ENCODE data around the gene CYTH1. TPM values are rescaled to one million over a fixed set of nuclear protein-coding genes. Genes with fewer than 3 reads are reported as not detected.

The CYTH1 gene
- total and polyA plus RNA-seq, 10 of the 15 experiments (the other 5 are each of a cell fraction or from before 2014, with no cell fraction given) = 6.6 to 188 (median 145) TPM

DNA sequence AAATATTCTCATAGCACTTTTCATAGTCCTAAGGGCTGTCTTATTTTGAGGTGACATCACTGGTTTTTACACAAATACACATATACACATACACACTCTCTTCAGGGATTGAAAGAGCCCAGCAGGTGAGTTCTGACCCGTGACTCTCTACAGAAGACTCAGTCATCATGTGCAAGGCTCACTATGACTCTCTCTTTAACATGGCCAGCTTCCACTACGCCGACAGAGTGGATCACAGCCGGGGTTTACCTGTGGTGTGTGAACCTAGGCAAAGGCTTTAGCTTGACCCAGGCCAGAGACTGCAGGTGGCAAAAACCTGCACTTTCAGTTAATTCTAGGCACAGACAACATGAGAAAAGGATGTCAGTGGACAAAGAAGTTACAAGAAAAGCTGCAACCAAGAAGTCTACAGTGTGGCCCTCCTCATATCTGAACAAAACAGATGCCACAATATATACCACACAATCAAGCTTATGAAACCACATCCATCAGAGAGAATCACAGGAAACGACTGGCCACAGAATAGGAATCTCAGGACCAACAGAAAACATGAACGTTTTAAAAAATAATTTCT is 56.5 kb downstream of the CYTH1 start (continued):
- TF ChIP-seq, protein P1, sequence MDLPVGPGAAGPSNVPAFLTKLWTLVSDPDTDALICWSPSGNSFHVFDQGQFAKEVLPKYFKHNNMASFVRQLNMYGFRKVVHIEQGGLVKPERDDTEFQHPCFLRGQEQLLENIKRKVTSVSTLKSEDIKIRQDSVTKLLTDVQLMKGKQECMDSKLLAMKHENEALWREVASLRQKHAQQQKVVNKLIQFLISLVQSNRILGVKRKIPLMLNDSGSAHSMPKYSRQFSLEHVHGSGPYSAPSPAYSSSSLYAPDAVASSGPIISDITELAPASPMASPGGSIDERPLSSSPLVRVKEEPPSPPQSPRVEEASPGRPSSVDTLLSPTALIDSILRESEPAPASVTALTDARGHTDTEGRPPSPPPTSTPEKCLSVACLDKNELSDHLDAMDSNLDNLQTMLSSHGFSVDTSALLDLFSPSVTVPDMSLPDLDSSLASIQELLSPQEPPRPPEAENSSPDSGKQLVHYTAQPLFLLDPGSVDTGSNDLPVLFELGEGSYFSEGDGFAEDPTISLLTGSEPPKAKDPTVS (IDR thresholded peaks at IDR 0.05; ENCODE audit: low read depth, low read length) = no peak
- TF ChIP-seq, protein P2, sequence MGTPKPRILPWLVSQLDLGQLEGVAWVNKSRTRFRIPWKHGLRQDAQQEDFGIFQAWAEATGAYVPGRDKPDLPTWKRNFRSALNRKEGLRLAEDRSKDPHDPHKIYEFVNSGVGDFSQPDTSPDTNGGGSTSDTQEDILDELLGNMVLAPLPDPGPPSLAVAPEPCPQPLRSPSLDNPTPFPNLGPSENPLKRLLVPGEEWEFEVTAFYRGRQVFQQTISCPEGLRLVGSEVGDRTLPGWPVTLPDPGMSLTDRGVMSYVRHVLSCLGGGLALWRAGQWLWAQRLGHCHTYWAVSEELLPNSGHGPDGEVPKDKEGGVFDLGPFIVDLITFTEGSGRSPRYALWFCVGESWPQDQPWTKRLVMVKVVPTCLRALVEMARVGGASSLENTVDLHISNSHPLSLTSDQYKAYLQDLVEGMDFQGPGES (IDR thresholded peaks at IDR 0.05) = no peak
- TF ChIP-seq SREBF2 (IDR thresholded peaks at IDR 0.05; ENCODE audit: low read length) = no peak
- no peak; the same call in 1 of the 2 replicates for TF ChIP-seq NFIC (IDR thresholded peaks at IDR 0.05; ENCODE audit: low read depth, low read length)
- TF ChIP-seq RUNX3 (IDR thresholded peaks at IDR 0.05; ENCODE audit: low read length) = peak; percentile 69
- TF ChIP-seq, protein P3, sequence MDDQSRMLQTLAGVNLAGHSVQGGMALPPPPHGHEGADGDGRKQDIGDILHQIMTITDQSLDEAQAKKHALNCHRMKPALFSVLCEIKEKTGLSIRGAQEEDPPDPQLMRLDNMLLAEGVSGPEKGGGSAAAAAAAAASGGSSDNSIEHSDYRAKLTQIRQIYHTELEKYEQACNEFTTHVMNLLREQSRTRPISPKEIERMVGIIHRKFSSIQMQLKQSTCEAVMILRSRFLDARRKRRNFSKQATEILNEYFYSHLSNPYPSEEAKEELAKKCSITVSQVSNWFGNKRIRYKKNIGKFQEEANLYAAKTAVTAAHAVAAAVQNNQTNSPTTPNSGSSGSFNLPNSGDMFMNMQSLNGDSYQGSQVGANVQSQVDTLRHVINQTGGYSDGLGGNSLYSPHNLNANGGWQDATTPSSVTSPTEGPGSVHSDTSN (IDR thresholded peaks at IDR 0.05; ENCODE audit: insufficient replicate concordance, low read depth, low read length) = no peak
- no peak for TF ChIP-seq NR2C1 (IDR thresholded peaks at IDR 0.05)
- TF ChIP-seq SIN3A (IDR thresholded peaks at IDR 0.05; ENCODE audit: low read depth, low read length) = no peak

All from GM12878 (cell line).